SIG-M5 (cell line): ENCODE results near the gene TTLL6.
"Not testable (repeated sequence)": the region's sequence is repeated elsewhere in the genome, so short reads cannot be mapped to it uniquely, and the experiment has no call there.

Experiments used
- DNase-seq: peaks from one replicate; lab custom pipeline; 2025; lab: John Stamatoyannopoulos, UW

The TTLL6 gene

DNA sequence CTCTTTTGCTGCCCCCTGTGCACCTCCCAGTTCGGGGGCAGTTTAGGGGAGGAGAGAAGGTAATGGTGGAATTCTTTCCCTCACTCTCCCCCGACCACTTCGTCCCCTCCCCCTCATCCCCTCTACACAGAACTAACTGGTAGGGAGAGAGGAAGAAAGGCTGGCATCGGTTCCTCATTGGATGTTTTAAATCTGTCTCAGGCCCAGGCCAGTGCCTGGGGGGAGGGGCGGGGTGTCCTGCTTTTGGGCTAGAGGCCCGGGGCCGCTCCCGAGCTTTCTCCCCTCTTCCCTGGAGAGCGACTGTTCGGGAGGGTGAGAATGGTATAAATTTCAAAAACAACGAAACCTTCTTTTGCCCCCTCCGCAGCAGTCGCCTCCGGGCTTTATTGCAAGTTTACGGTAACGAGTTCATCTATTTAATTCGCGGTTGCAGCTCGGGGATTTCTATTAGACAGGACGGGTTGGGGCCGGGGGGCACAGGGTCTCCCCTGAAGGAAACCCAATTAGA, 94.1 kb downstream of the TTLL6 start, which contains the start of gene PRAC2:
Gene PRAC2, plus strand, starts transcription at position 271 of the 508 bp plus-strand sequence. CDS start 1,226 bp downstream, outside the sequence.
- DNase-seq, result no peak

DNA sequence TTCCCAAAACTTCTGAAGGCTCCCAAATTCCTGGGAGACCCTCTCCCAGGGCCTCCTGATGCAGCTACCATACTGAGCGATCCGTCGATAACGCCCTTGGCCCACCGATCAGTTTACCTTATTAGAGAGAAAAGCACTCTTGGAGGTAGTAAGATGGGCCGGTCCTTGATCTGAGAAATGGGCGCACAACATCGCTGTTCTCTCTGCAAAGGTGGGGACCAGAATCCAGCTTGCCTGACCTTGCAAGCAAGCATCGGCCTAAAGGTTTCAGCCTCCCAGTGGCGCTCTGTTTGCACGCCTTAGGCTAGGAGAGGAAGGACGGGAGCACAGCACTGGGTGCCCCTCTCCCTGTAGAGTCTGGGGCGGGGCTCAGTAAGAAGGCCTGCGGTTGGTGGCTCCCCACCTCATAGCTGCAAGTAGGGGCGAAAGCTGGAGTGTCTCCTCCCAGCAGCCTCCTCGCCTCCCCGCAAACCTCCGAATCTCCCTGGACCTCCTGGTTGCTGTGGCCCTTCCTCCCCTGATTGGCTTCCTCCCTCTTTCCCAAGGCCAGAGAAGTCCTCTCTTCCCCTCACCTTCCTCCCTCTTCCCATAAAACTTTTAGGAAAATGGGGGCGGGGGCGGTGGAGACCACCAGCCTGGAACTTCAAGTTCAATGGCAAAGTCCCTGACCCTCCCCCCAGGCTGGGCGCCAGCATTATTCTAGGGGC, 94.7 kb downstream of the TTLL6 start, which contains the start of gene PRAC1:
Gene PRAC1, minus strand, starts transcription at position 318 of the 707 bp plus-strand sequence. Its CDS starts 126 bp downstream, at position 192.
- no peak for DNase-seq

DNA sequence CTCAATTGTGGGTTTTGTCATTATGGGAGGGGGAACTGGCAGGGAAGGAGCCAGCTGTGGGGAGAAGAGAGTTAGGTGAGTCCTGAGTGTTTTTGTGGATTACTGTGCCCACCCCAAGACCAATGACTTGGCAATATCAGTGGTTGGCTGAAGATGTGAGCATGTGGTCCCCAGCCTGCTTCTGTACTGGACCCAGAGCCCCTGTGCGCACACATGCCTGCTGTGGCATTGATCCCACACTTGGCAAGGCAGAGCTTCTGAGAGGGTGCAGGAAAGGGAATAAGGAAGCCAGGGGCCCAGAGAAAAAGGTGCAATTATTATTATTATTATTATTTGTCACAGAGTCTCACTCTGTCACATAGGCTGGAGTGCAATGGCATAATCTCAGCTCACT, 96.0 kb downstream of the TTLL6 start:
- DNase-seq, result no peak

GRCh38 chr17:48720266-48721008, 96.6 kb downstream of the TTLL6 start:
- DNase-seq, result no peak

GRCh38 chr17:48719642-48720265, 97.3 kb downstream of the TTLL6 start:
- DNase-seq, result no peak

GRCh38 chr17:48718761-48719641, 98.0 kb downstream of the TTLL6 start:
- DNase-seq, result no peak

GRCh38 chr17:48718227-48718760, 98.7 kb downstream of the TTLL6 start:
- no peak for DNase-seq

GRCh38 chr17:48717367-48718226, 99.4 kb downstream of the TTLL6 start:
- DNase-seq, result no peak

DNA sequence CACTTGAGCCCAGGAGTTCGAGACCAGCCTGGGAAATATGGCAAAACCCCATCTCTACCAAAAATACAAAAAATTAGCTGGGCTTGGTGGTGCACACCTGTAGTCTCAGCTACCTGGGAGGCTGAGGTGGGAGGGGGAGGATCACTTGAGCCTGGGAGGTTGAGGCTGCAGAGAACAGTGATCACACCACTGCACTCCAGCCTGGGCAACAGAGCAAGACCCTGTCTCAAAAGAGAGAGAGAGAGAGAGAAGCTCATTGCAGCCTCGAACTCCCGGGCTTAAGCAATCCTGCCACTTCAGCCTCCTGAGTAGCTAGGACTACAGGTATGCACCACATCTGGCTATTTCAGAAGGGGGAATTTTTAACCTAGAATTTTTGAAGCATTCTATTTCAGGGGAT, 100.5 kb downstream of the TTLL6 start:
- DNase-seq, result not testable (repeated sequence)

GRCh38 chr17:48715496-48716399, 101.3 kb downstream of the TTLL6 start:
- no peak for DNase-seq
